ENCODE results near the gene ZNF169.
"Not testable (repeated sequence)": the region's sequence is repeated elsewhere in the genome, so short reads cannot be mapped to it uniquely, and the experiment has no call there.

Gene ZNF169

GRCh38 chr9:94212531-94212930, 46.6 kb upstream of the ZNF169 start:
- no peak overlapping the region for H3K4me3 ChIP-seq (ENCODE audit: low read length)
- 0 out of 2 replicates have a peak overlapping the region, but pooled peaks have one; percentile 3 for H2AFZ ChIP-seq (ENCODE audit: low read depth, low read length)
- no peak overlapping the region for H3K27ac ChIP-seq (ENCODE audit: low read length)
- 0 out of 2 replicates have a peak, but pooled peaks cover 3% of the 10 kb centered on the region for H3K4me1 ChIP-seq (ENCODE audit: low read length)
- H3K4me2 ChIP-seq (ENCODE audit: low read length): no peak overlapping the region
- H3K9ac ChIP-seq (ENCODE audit: low read length): no peak overlapping the region
- H3K79me2 ChIP-seq (ENCODE audit: low read length): no peaks in the 10 kb centered on the region
- H4K20me1 ChIP-seq (ENCODE audit: insufficient read depth, low read length): no peaks in the 10 kb centered on the region
- H3K27me3 ChIP-seq (ENCODE audit: low read depth, low read length): no peaks in the 10 kb centered on the region
- no peaks in the 10 kb centered on the region for H3K9me3 ChIP-seq (ENCODE audit: insufficient read depth, low read length)
- H3K36me3 ChIP-seq (replicated peaks; ENCODE audit: low read depth, low read length): no peaks in the 10 kb centered on the region
- TF ChIP-seq EZH2phosphoT487 (IDR thresholded peaks at IDR 0.05; ENCODE audit: low read depth): no peak
- TF ChIP-seq, protein P1, sequence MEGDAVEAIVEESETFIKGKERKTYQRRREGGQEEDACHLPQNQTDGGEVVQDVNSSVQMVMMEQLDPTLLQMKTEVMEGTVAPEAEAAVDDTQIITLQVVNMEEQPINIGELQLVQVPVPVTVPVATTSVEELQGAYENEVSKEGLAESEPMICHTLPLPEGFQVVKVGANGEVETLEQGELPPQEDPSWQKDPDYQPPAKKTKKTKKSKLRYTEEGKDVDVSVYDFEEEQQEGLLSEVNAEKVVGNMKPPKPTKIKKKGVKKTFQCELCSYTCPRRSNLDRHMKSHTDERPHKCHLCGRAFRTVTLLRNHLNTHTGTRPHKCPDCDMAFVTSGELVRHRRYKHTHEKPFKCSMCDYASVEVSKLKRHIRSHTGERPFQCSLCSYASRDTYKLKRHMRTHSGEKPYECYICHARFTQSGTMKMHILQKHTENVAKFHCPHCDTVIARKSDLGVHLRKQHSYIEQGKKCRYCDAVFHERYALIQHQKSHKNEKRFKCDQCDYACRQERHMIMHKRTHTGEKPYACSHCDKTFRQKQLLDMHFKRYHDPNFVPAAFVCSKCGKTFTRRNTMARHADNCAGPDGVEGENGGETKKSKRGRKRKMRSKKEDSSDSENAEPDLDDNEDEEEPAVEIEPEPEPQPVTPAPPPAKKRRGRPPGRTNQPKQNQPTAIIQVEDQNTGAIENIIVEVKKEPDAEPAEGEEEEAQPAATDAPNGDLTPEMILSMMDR (IDR thresholded peaks at IDR 0.05; ENCODE audit: low read depth, low read length): no peak

DNA sequence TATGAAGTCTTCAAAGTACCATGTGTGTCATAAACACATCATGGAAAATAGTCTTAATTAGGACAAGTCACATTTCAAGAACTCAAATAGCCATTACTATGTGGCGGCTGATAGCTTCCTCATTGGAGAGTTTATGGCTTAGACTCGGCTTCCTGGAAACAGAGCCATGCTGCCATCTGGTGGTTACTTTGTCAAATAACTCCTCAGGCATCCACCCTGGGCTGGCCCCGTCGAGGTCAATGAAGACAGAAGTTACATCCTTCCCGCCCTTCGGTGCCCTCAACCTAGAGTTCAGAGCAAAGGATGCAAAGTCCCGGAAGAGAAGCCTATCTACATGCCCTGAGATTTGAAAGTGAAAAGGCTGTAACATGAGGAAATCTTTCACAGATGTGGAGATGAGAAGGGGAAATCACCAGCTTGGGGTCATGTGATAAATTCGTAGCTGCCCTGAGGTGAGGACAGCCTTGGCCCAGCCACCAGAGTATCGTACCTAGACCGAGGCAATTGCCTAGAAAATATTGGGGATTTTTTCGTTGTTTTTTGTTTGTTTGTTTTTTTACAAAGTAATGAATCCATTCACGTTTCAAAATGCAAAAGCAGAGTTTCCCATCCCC, 45.5 kb upstream of the ZNF169 start:
- Histone ChIP-seq H3K36me3 (replicated peaks; ENCODE audit: low read depth, low read length) (no peaks in the 10 kb centered on the region), H4K20me1 (ENCODE audit: insufficient read depth, low read length) (no peaks in the 10 kb centered on the region), H3K9ac (ENCODE audit: low read length) (peak overlapping the region; percentile 37), H3K4me3 (ENCODE audit: low read length) (peak overlapping the region; percentile 73), H3K9me3 (ENCODE audit: insufficient read depth, low read length) (no peaks in the 10 kb centered on the region), H3K4me1 (ENCODE audit: low read length) (0 out of 2 replicates have a peak, but pooled peaks cover 3% of the 10 kb centered on the region), H3K27me3 (ENCODE audit: low read depth, low read length) (no peaks in the 10 kb centered on the region), H3K79me2 (ENCODE audit: low read length) (no peaks in the 10 kb centered on the region), H2AFZ (ENCODE audit: low read depth, low read length) (peak overlapping the region; percentile 97), H3K4me2 (ENCODE audit: low read length) (peak overlapping the region; percentile 85), H3K27ac (ENCODE audit: low read length) (no peak overlapping the region)
- TF ChIP-seq, protein P1 (IDR thresholded peaks at IDR 0.05; ENCODE audit: low read depth, low read length): peak; percentile 89
- no peak for TF ChIP-seq EZH2phosphoT487 (IDR thresholded peaks at IDR 0.05; ENCODE audit: low read depth)

GRCh38 chr9:94222870-94223269, 36.2 kb upstream of the ZNF169 start:
- no peak overlapping the region for H3K9ac ChIP-seq (ENCODE audit: low read length)
- no peak overlapping the region for H3K4me3 ChIP-seq (ENCODE audit: low read length)
- no peak overlapping the region for H2AFZ ChIP-seq (ENCODE audit: low read depth, low read length)
- no peaks in the 10 kb centered on the region for H3K36me3 ChIP-seq (replicated peaks; ENCODE audit: low read depth, low read length)
- H3K9me3 ChIP-seq (ENCODE audit: insufficient read depth, low read length): no peaks in the 10 kb centered on the region
- no peaks in the 10 kb centered on the region for H3K79me2 ChIP-seq (ENCODE audit: low read length)
- no peaks in the 10 kb centered on the region for H4K20me1 ChIP-seq (ENCODE audit: insufficient read depth, low read length)
- TF ChIP-seq EZH2phosphoT487 (IDR thresholded peaks at IDR 0.05; ENCODE audit: low read depth): no peak
- TF ChIP-seq, protein P1 (IDR thresholded peaks at IDR 0.05; ENCODE audit: low read depth, low read length): no peak
- peaks cover 7% of the 10 kb centered on the region; the same call in 1 of the 2 replicates for H3K27me3 ChIP-seq (ENCODE audit: low read depth, low read length)
- H3K27ac ChIP-seq (ENCODE audit: low read length): no peak overlapping the region
- H3K4me2 ChIP-seq (ENCODE audit: low read length): no peak overlapping the region
- H3K4me1 ChIP-seq (ENCODE audit: low read length): no peaks in the 10 kb centered on the region

DNA sequence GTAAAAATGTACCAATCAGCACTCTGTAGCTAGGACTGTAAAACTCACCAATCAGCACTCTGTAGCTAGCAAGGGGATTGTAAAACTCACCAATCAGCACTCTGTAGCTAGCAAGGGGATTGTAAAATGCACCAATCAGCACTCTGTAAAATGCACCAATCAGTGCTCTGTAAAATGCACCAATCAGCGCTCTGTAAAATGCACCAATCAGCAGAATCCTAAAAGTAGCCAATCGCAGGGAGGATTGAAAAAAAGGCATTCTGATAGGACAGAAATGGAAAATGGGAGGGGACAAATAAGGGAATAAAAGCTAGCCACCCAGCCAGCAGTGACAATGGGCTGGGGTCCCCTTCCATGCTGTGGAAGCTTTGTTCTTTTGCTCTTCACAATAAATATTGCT, 33.7 kb upstream of the ZNF169 start:
- not testable (repeated sequence) for H3K9me3 ChIP-seq (ENCODE audit: insufficient read depth, low read length); H3K79me2 ChIP-seq (ENCODE audit: low read length); H3K4me3 ChIP-seq (ENCODE audit: low read length); H3K9ac ChIP-seq (ENCODE audit: low read length); H3K4me2 ChIP-seq (ENCODE audit: low read length); H2AFZ ChIP-seq (ENCODE audit: low read depth, low read length); H3K27ac ChIP-seq (ENCODE audit: low read length); H3K36me3 ChIP-seq (replicated peaks; ENCODE audit: low read depth, low read length); H4K20me1 ChIP-seq (ENCODE audit: insufficient read depth, low read length); H3K4me1 ChIP-seq (ENCODE audit: low read length)
- peaks cover 13% of the 10 kb centered on the region; the same call in 1 of the 2 replicates for H3K27me3 ChIP-seq (ENCODE audit: low read depth, low read length)
